ENCODE data around the gene NLRP1.

GRCh38 chr17:5486206-5487124 is 97.8 kb downstream of the NLRP1 start, which contains the start of gene MIS12:
- TF ChIP-seq CTCF (IDR thresholded peaks at IDR 0.05; ENCODE audit: low read depth, low read length) = no peak
- TF ChIP-seq EZH2phosphoT487 (IDR thresholded peaks at IDR 0.05; ENCODE audit: low read depth) = no peak

All from OCI-LY3 (cell line).